Measurements from ENCODE around the gene PSEN2. TPM values are rescaled to one million over a fixed set of nuclear protein-coding genes. Genes with fewer than 3 reads are reported as not detected.

The PSEN2 gene
- total RNA-seq, 2 experiments from 2014 or later: 2.5 to 6.2 TPM

DNA sequence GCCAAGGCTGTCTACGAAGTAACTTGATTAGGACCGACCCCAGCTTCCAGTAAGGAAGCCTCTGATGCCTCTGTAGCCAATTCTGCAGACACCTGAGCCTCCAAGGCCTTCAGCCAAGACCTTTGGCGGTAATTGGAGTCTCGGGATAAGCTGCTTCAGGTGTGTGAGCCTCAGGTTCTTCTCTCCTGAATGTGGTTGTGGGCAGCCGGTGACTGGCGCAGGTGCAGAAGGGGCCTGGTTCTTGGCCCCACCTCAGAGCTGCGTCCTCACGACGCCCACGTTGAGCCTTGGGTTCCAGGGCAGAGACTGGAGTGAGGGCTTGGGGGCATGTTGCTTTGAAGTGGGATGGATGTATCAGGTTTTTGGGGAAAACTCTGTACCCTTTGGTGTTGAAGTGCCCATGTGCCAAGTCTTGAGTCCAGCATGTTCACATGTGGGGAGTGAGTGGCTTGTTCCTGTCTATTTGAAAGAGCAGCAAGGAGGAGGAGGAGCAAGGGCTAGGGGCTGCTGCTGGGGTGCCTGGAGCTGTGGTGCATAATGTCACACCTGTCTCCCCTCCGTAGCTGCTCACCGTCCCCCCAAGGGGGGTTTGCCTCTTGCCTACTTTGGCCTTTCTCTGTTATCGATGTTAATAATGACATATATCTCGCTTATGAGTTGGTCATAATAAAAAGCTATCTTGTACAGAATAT is 1.4 kb downstream of the PSEN2 start:
- Mint-ChIP-seq H3K9me3 (no peaks in the 10 kb centered on the region), H3K4me1 (ENCODE audit: low read depth) (peaks cover 15% of the 10 kb centered on the region), H3K4me3 (peak overlapping the region; percentile 72), H3K36me3 (ENCODE audit: low read depth) (no peaks in the 10 kb centered on the region), H3K27me3 (peaks cover 15% of the 10 kb centered on the region), H3K27ac (no peak overlapping the region)
- ChIA-PET CTCF (interaction anchor here (0.6 to 1.6 kb wide), 3 partner anchors 11 to 245 kb away, joined by 3 to 4 read pairs (median 4); no protein-coding TSS in a partner anchor), POLR2A (interaction anchor here (1.0 to 1.9 kb wide), 3 partner anchors 9 to 68 kb away, joined by 3 to 7 read pairs (median 5); partner anchors contain the start of gene COQ8A)
- ATAC-seq: no peak
- TF ChIP-seq, protein P1, sequence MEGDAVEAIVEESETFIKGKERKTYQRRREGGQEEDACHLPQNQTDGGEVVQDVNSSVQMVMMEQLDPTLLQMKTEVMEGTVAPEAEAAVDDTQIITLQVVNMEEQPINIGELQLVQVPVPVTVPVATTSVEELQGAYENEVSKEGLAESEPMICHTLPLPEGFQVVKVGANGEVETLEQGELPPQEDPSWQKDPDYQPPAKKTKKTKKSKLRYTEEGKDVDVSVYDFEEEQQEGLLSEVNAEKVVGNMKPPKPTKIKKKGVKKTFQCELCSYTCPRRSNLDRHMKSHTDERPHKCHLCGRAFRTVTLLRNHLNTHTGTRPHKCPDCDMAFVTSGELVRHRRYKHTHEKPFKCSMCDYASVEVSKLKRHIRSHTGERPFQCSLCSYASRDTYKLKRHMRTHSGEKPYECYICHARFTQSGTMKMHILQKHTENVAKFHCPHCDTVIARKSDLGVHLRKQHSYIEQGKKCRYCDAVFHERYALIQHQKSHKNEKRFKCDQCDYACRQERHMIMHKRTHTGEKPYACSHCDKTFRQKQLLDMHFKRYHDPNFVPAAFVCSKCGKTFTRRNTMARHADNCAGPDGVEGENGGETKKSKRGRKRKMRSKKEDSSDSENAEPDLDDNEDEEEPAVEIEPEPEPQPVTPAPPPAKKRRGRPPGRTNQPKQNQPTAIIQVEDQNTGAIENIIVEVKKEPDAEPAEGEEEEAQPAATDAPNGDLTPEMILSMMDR (IDR thresholded peaks at IDR 0.05): no peak
- intact Hi-C loops (cut with micrococcal nuclease): no loop called here
- no peak for DNase-seq

DNA sequence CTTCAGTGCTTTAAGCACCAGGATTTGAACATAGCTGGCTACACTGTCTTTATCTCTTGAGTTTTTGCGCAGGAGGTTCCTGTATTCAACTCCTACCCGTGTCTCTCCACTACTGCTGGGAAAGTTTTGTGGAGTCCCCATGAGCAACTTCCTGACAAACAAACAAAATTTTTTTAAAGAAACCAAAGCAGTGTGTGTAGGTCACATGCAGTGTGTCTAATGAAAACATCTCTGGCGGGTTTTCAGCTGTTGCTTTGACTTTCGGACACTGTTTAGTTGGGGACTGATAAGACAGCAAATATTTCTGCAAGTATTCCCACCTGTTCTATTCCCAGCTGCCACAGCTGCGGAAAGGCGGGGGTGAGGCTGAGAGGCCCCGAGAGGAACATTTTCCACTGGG is 2.0 kb downstream of the PSEN2 start:
- POLR2A ChIA-PET: interaction anchor here (1.9 kb wide), 1 partner anchor 67 kb away, joined by 5 read pairs; the partner anchor contains the start of gene COQ8A
- DNase-seq: no peak
- no peaks in the 10 kb centered on the region for H3K9me3 Mint-ChIP-seq

DNA sequence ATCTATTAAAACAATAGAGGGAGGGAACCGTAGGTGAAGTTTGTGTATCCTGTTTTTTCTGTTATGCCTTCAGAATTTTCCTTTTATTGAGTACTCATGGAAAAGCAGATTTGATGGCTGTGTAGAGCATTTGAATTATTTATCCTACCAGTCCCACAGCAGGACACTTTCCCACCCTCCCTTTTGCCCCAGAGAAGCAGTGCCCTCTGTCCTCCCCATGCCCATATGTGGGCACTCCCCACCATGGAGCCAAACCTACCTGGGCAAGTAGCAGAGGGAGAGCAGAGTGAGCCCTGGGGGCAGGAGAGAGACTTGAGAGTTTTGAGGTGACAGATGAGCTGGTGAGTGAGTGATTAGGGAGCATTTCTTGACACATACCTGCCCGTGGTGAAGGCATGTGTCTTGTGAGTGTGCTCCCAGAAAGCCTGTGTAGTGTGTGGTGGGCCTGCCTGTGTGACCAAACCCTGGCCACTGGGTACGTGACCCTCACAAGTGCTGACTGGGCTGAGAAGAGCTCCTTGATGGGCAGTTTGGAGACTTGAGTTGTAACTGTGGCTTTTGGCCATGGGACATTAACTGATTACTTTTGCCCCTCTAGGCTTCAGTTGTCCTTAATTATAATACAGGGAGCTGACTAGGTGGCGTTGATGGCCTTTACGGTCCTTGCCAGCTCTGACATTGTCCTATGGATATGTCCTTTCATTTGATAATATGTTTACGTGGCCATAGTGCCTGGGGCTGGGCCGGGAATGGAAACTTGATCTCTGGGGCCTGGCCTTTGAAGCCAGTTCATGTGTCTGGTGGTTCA is 3.6 kb downstream of the PSEN2 start:
- POLR2A ChIA-PET: interaction anchor here (0.7 to 1.9 kb wide), 2 partner anchors 10 to 54 kb away, joined by 3 to 8 read pairs; no protein-coding TSS in a partner anchor
- intact Hi-C loops (cut with micrococcal nuclease): no loop called here

More for the DNA sequence above, 2.0 kb downstream of the PSEN2 start:
- peaks cover 15% of the 10 kb centered on the region for H3K4me1 Mint-ChIP-seq (ENCODE audit: low read depth)
- ATAC-seq: no peak
- CTCF ChIA-PET: interaction anchor here (1.4 to 1.6 kb wide), 2 partner anchors 19 to 246 kb away, joined by 4 read pairs; no protein-coding TSS in a partner anchor
- TF ChIP-seq, protein P1 (IDR thresholded peaks at IDR 0.05): no peak
- H3K4me3 Mint-ChIP-seq: no peak overlapping the region
- H3K36me3 Mint-ChIP-seq (ENCODE audit: low read depth): no peaks in the 10 kb centered on the region
- no peak overlapping the region for H3K27ac Mint-ChIP-seq
- intact Hi-C loops (cut with micrococcal nuclease): no loop called here
- H3K27me3 Mint-ChIP-seq: peaks cover 15% of the 10 kb centered on the region

DNA sequence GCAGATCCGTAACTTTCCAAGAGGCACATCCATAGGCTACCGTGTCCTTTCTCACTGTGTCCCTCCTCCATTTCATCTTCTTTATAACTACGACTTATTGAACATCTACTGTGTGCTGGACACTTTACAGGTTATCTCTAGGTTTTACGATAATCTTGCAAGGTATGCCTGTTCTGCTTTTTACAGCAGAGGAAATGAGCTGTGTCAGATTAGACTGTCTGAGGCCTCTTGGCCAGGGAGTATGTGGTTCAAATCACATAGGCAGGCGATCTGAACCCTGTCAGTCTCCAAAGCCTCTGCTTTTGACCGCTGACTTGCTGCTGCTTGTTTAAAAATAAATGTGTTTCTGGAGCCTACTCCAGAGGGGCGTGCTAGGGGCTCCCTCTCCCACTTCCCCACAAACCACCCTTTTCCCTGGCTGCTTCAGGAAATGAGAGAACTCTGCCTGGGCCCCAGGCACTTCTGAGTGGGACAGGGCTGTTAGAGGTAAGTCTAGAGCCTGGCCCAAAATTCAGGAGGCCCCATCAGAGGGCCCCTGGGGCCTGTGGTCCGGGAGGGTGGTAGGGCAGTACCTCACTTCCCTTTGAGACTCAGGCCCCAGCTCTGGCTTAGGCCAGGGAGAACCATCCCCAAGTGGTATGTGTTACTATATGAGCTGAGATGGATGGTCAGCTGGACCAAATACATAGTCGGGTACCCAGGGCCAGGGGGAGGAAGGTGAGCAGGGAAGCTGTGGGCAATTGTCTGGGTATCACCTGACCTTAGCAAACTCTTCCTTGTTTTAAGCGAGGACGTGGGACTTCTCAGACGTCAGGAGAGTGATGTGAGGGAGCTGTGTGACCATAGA is 4.4 kb downstream of the PSEN2 start:
- POLR2A ChIA-PET: interaction anchor here (0.7 to 1.9 kb wide), 3 partner anchors 9 to 64 kb away, joined by 3 to 8 read pairs (median 4); no protein-coding TSS in a partner anchor
- CTCF ChIA-PET: interaction anchor here (1.2 kb wide), 1 partner anchor 248 kb away, joined by 3 read pairs; no protein-coding TSS in a partner anchor
- Mint-ChIP-seq H3K9me3 (no peaks in the 10 kb centered on the region), H3K27ac (no peak overlapping the region), H3K27me3 (peaks cover 9% of the 10 kb centered on the region), H3K4me3 (no peak overlapping the region), H3K36me3 (ENCODE audit: low read depth) (no peaks in the 10 kb centered on the region), H3K4me1 (ENCODE audit: low read depth) (peaks cover 13% of the 10 kb centered on the region)
- DNase-seq: no peak
- TF ChIP-seq, protein P1 (IDR thresholded peaks at IDR 0.05): no peak
- intact Hi-C loops (cut with micrococcal nuclease): no loop called here
- no peak for ATAC-seq

More for the DNA sequence above, 3.6 kb downstream of the PSEN2 start:
- no peak for DNase-seq
- no peak overlapping the region for H3K4me3 Mint-ChIP-seq
- CTCF ChIA-PET: interaction anchor here (1.0 to 1.2 kb wide), 2 partner anchors 10 to 247 kb away, joined by 3 to 4 read pairs; no protein-coding TSS in a partner anchor
- peaks cover 13% of the 10 kb centered on the region for H3K27me3 Mint-ChIP-seq
- H3K9me3 Mint-ChIP-seq: no peaks in the 10 kb centered on the region
- peaks cover 15% of the 10 kb centered on the region for H3K4me1 Mint-ChIP-seq (ENCODE audit: low read depth)
- H3K27ac Mint-ChIP-seq: no peak overlapping the region
- ATAC-seq: no peak
- TF ChIP-seq, protein P1 (IDR thresholded peaks at IDR 0.05): no peak
- no peaks in the 10 kb centered on the region for H3K36me3 Mint-ChIP-seq (ENCODE audit: low read depth)

Data from activated CD8-positive, alpha-beta T cell treated with anti-CD3 and anti-CD28 coated beads for 36 hours (primary cell).